Smooth muscle cell (in vitro differentiated cells): ENCODE measurements around the gene CFAP92. TPM values are rescaled to one million over a fixed set of nuclear protein-coding genes. Genes with fewer than 3 reads are reported as not detected.

ENCODE experiments used
- DNase-seq: peaks from one replicate; lab custom pipeline; 2025; ENCODE audit not compliant: unreplicated experiment; lab: John Stamatoyannopoulos, UW
- H2AFZ ChIP-seq: fragments of 200-600 bp; sonication (generic); 2 replicates; pipeline ENCODE4 v1.6.0; 2016; ENCODE audit warnings: antibody characterized with exemption, low read depth, mild to moderate bottlenecking
- H3F3A ChIP-seq: fragments of 200-600 bp; sonication (generic); 2 replicates; pipeline ENCODE4 v1.6.0; 2017; ENCODE audit warnings: antibody characterized with exemption, low read depth
- H3K27ac ChIP-seq: fragments of 200-600 bp; sonication (generic); 2 replicates; pipeline ENCODE4 v1.5.1; 2016; ENCODE audit warnings: low read depth, mild to moderate bottlenecking
- H3K27me3 ChIP-seq: fragments of 200-600 bp; sonication (generic); 2 replicates; pipeline ENCODE4 v1.6.1; 2016; ENCODE audit warnings: low read depth, mild to moderate bottlenecking
- H3K36me3 ChIP-seq: fragments of 200-600 bp; sonication (generic); 2 replicates; pipeline ENCODE4 v1.5.1; 2016; ENCODE audit warnings: low read depth
- H3K4me1 ChIP-seq: fragments of 200-600 bp; sonication (generic); 2 replicates; pipeline ENCODE4 v1.5.1; 2016; ENCODE audit warnings: low read depth
- H3K4me2 ChIP-seq: fragments of 200-600 bp; sonication (generic); 2 replicates; pipeline ENCODE4 v1.6.0; 2016; ENCODE audit warnings: mild to moderate bottlenecking
- H3K4me3 ChIP-seq: fragments of 200-600 bp; sonication (generic); 2 replicates; pipeline ENCODE4 v1.5.1; 2016; ENCODE audit warnings: mild to moderate bottlenecking
- H3K79me2 ChIP-seq: fragments of 200-600 bp; sonication (generic); 2 replicates; pipeline ENCODE4 v1.6.0; 2016; ENCODE audit warnings: low read depth, mild to moderate bottlenecking
- H3K9ac ChIP-seq: fragments of 200-600 bp; sonication (generic); 2 replicates; pipeline ENCODE4 v1.6.0; 2016; ENCODE audit warnings: low read depth
- H3K9me3 ChIP-seq: fragments of 200-600 bp; sonication (generic); replicated peaks from 2 replicates; pipeline ENCODE4 v1.5.1; 2016; ENCODE audit warnings: low read depth
- H4K20me1 ChIP-seq: fragments of 200-600 bp; sonication (generic); 2 replicates; pipeline ENCODE4 v1.6.0; 2016; ENCODE audit warnings: low read depth
- WGBS: methylation state at CpG from one replicate; pipeline ENCODE4 v1.1.7; 2016; ENCODE audit warnings: low lambda C conversion rate; 5-methylcytosine and 5-hydroxymethylcytosine counted together
- polyA plus RNA-seq: library from polyadenylated mRNA; unstranded; fragments of >200 nt; fragmentation: Nextera tagmentation; extraction: Ambion mirVana; gene quantifications from 2 replicates; pipeline ENCODE4 v1.2.1, GENCODE V29; 2016
- total RNA-seq: library from RNA; depleted of rRNA; stranded (reverse); fragments of >200 nt; gene quantifications from 2 replicates; pipeline ENCODE4 v1.2.3, GENCODE V29; 2014
- TF ChIP-seq, protein P1 (sequence below): fragments of 200-600 bp; sonication (generic); IDR thresholded peaks from 2 replicates; pipeline ENCODE4 v1.5.1; 2017; ENCODE audit warnings: borderline replicate concordance, mild to moderate bottlenecking, antibody characterized with exemption; ENCODE audit not compliant: insufficient read depth, poor library complexity, severe bottlenecking

The CFAP92 gene
- total and polyA plus RNA-seq, 2 experiments from 2014 or later = 0.67 to 0.85 TPM

DNA sequence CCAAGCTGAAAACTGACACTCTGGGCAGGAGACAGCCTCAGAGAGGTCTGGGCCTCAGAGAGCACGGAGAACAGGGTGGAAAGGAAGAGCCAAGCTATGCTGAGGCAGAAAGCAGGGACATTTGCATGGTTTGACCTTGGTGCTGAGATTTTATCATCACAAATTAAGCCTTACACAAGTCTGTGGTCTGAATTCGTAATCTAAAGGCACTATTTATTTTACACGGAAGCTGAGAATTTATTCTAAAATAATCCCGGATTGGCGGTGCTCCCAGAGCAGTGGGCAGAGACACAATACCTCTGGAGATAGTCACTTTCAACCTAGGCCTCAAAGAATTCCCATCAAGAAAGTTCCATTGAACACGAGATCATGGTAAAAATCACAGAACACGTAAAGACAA lies 47.5 kb downstream of the CFAP92 start:
- no peaks in the 10 kb centered on the region for H3K79me2 ChIP-seq
- no peaks in the 10 kb centered on the region for H4K20me1 ChIP-seq
- H3K4me2 ChIP-seq = no peak overlapping the region
- no peaks in the 10 kb centered on the region for H3K36me3 ChIP-seq
- no peaks in the 10 kb centered on the region for H3F3A ChIP-seq
- H3K9ac ChIP-seq = no peak overlapping the region
- TF ChIP-seq, protein P1, sequence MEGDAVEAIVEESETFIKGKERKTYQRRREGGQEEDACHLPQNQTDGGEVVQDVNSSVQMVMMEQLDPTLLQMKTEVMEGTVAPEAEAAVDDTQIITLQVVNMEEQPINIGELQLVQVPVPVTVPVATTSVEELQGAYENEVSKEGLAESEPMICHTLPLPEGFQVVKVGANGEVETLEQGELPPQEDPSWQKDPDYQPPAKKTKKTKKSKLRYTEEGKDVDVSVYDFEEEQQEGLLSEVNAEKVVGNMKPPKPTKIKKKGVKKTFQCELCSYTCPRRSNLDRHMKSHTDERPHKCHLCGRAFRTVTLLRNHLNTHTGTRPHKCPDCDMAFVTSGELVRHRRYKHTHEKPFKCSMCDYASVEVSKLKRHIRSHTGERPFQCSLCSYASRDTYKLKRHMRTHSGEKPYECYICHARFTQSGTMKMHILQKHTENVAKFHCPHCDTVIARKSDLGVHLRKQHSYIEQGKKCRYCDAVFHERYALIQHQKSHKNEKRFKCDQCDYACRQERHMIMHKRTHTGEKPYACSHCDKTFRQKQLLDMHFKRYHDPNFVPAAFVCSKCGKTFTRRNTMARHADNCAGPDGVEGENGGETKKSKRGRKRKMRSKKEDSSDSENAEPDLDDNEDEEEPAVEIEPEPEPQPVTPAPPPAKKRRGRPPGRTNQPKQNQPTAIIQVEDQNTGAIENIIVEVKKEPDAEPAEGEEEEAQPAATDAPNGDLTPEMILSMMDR = no peak
- 80% methylated on average over 7 of the region's 7 CpGs for WGBS
- H3K4me1 ChIP-seq = no peaks in the 10 kb centered on the region
- H3K27me3 ChIP-seq = no peaks in the 10 kb centered on the region
- no peak overlapping the region for H3K27ac ChIP-seq
- H2AFZ ChIP-seq = no peak overlapping the region
- no peak for DNase-seq
- H3K9me3 ChIP-seq = no peaks in the 10 kb centered on the region
- no peak overlapping the region for H3K4me3 ChIP-seq

- Histone ChIP-seq H3K27me3 (no peaks in the 10 kb centered on the region), H3F3A (no peaks in the 10 kb centered on the region), H3K4me2 (no peak overlapping the region), H3K36me3 (no peaks in the 10 kb centered on the region), H3K4me1 (no peaks in the 10 kb centered on the region), H3K4me3 (no peak overlapping the region), H3K9ac (no peak overlapping the region), H4K20me1 (no peaks in the 10 kb centered on the region), H2AFZ (no peak overlapping the region), H3K79me2 (no peaks in the 10 kb centered on the region), H3K27ac (no peak overlapping the region), H3K9me3 (no peaks in the 10 kb centered on the region)
- TF ChIP-seq, protein P1 = no peak
- WGBS = 69% methylated on average over 3 of the region's 3 CpGs
- DNase-seq = no peak
Observed at GRCh38 chr3:128945878-128946175, 48.0 kb downstream of the CFAP92 start.

GRCh38 chr3:128945041-128945877 lies 48.6 kb downstream of the CFAP92 start:
- Histone ChIP-seq H3K9ac (no peak overlapping the region), H2AFZ (no peak overlapping the region), H3K4me3 (no peak overlapping the region), H3K27me3 (no peaks in the 10 kb centered on the region), H3F3A (no peaks in the 10 kb centered on the region), H3K36me3 (no peaks in the 10 kb centered on the region), H3K4me2 (no peak overlapping the region), H4K20me1 (no peaks in the 10 kb centered on the region), H3K9me3 (no peaks in the 10 kb centered on the region), H3K4me1 (no peaks in the 10 kb centered on the region), H3K27ac (no peak overlapping the region), H3K79me2 (no peaks in the 10 kb centered on the region)
- 88% methylated on average over 21 of the region's 21 CpGs for WGBS
- TF ChIP-seq, protein P1 = no peak
- DNase-seq = no peak
